Endometrial microvascular endothelial cells (primary cell): ENCODE measurements around the gene MEGF10. TPM values are rescaled to one million over a fixed set of nuclear protein-coding genes. Genes with fewer than 3 reads are reported as not detected.

Experiments
- in situ Hi-C: cut with HindIII; loops from 2 replicates; pipeline ENCODE4 v1.10.0; 2017; ENCODE audit warnings: low sequenced_read_pairs, low pct_unique_long_range_greater_than_20kb; ENCODE audit errors: inconsistent ontology term
- total RNA-seq: library from RNA; depleted of rRNA; stranded (reverse); fragments of >200 nt; gene quantifications from one replicate; pipeline ENCODE4 v1.2.3, GENCODE V29; 2015; ENCODE audit errors: inconsistent ontology term

MEGF10 gene
- total RNA-seq, 1 donor from 2014 or later = not detected

DNA sequence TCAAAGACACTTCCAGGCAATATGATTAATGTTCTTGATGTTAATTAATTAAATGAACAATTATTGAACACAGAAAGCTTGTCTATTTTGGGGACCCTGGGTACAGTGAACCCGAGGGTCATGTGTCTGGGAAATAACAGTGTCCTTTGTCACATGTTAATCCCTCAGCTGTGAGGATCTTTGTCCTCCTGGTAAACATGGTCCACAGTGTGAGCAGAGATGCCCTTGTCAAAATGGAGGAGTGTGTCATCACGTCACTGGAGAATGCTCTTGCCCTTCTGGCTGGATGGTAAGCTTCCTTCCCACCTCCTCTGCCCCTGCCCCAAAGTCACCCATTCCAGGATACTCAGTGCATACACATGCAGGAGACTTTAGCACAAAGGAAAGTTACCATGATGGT lies 107.9 kb downstream of the MEGF10 start:
- in situ Hi-C loops = no loop called here

DNA sequence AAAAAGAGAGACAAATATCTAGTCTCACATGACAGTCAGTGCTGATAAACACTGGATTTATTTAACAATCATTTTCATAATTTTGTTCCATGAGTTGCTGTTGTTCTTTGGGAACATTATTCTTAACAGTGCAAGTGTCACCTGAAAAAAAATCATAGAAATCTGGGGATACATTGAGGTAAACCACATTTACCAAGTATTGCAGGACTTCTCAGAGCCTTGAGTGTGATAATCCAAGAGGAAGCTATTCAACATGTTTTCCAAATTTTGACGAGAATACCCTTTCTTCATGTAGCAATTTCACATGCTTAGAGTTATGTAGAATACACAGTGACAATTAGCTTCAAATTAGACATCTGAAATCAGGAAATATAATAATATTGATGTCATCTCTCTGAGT lies 108.5 kb downstream of the MEGF10 start:
- in situ Hi-C loops = no loop called here

DNA sequence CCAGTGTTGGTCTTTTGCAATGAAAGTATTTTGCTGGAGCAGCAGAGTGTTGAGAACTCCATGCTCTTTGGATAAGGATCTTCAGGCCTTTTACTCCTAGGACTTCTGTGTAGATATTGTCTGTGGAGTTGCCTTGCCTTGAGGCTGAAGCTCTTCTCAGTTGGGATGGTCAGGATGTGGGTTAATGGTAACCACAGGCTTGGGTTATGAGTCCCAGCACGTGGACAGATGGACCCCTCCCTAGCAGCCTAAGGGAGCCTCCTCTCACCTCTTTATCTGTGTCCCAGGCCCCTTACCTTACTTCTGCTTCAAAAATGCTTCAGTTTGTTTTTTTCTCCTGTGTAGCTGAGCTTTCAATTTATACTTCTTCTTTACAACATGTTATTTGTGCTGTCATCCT lies 109.9 kb downstream of the MEGF10 start:
- in situ Hi-C loops = no loop called here

DNA sequence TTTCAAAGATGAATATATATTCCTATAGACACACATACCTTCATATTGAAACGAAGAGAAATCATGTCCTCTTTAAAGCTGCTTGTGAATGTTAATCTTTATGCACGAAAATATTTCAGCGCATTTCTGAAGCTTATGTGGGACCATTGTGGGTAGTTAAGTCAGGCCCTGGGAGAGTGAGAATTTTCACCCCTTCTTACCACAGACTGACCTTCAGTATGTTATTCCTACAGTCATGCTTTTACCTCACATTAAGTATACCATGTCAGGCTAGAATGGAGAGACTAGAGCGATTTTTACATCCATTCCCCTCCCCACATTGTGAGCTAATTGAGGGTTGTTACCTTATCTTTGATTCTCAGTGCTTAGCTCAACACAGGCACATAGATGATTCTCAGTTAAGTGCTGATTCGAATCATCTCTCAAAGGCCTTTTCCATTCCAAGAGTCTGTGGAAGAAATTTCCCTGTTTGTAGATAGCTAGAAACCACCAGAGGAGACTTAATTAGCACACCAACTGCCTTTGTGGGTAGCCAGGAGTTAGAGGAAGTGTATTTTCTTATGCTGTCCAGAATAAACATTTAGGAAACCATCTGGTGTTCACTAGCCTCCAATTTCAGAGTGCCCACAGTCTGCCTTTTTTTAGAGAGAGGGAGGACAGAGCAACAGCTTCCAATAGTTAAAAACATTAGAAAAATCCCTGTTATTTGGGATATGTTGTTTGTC lies 110.5 kb downstream of the MEGF10 start:
- in situ Hi-C loops = no loop called here

DNA sequence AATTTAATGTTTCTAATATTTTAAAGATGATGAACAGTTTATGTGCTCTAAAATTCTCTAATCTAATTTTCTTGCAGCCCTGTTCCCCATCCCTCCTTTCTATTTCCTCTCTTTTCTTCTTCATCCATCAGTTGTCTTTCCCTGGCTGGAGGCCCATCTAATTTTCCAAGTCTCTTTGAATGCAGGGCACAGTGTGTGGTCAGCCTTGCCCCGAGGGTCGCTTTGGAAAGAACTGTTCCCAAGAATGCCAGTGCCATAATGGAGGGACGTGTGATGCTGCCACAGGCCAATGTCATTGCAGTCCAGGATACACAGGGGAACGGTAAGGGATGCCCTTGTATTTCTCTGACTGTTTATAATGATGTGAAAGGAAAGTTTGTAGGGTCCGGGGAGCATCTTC lies 111.8 kb downstream of the MEGF10 start:
- in situ Hi-C loops = no loop called here

DNA sequence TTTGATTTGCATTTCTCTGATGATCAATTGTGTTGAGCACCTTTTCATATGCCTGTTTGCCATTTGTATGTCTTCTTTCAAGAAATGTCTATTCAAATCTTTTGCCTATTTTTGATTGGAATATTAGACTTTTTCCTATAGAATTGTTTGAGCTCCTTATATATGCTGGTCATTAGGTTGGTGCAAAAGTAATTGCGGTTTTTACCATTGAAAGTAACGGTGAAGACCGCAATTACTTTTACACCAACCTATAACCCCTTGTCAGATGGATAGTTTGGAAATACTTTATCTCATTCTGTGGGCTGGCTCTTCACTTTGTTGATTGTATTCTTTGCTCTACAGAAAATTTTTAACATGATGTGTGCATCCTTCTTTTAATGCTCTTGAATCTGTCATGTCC lies 113.6 kb downstream of the MEGF10 start:
- in situ Hi-C loops = no loop called here

DNA sequence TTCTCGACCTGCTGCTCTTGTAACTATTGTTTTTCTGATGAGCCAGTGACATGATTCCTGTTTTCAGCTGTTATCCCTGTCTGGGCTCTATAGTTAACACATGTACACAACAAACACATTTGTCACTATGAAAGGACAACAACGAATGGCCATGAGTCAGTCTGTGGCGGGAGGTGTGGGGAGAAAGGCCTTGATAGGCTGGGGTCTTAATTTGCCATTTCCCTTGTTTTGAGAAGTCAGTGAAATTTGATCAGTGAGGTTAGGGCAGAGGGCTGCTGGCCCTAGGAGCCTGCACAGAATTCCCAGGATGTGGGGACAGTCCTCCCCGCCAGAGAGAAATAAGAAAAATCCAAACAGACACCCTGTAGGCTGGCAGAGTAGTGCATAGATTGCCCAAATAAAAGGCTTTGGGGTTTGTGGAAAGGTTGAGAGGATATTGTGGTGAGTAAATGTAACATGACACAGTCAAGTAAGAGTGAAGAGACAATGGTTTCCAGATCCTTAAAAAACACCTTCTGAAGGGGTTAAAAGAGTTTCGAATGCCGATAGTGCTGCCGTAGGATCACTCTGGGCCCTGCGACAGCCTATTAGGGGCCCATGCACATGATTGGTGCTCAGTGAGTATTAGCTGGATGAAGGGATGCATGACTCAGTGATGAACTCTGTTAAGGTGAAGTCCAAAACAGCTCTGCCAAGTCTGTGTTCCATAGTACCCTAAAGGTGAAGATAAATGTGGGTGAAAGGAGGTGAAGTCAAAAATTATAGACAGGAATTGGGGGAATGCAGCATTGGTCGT lies 115.9 kb downstream of the MEGF10 start:
- in situ Hi-C loops = no loop called here

DNA sequence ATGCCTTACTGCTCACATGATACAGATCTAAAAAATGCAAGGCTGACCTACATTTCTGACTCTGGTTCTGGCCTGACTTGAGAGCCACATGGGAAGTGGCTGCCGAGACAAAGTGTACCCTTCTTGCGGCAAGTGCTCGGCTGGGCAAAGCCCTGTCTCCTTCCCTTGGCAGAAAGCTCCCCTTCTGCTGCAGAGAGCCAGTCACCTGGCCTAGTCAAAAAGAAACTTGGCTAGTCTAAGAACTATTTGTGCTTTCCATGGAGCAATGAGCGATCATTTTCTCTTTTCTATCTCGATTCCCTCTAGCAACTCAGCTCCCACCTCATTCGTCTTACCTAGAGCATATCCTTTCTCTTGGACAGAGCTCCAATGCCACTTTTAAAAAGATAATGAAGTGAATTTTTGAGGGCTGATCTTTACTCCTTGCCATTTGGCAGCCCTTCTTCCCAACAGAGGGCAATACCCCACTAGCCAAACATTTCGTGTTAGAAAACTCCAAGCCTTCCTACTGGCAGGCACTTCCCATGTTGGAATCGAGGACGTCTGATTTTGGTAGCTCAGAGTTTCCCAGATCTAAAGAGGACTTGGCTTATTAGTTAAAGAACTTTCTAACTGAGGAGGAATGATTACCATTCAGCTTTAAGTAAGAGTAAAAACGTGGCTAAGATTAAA lies 118.8 kb downstream of the MEGF10 start:
- in situ Hi-C loops = no loop called here

DNA sequence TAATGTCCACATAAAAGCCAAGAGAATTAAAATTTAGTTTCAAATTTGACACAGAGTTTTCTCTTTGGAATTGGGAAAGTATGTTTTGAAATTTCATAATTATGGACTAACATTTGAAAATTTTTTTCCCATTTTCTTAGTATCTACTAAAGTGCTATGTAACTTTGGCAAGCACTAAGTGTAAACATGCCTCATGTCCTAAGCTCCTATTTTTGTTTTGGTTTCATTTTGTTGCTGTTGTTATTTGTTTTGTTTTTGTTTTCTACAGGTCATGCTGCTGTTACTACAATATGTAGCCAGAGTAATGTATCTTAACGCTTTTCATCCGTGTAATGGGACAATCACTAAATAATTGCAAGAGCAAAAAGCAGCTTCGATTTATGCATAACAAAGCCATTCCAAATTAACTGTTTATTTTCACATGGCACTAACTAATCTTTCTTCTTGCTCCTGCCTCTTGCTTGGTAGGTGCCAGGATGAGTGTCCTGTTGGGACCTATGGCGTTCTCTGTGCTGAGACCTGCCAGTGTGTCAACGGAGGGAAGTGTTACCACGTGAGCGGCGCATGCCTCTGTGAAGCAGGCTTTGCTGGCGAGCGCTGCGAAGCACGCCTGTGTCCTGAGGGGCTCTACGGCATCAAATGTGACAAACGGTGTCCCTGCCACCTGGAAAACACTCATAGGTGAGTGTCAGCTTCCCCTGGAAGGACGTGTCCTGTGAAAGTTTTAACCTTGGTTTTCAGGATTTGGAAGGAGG lies 119.5 kb downstream of the MEGF10 start:
- in situ Hi-C loops = no loop called here

DNA sequence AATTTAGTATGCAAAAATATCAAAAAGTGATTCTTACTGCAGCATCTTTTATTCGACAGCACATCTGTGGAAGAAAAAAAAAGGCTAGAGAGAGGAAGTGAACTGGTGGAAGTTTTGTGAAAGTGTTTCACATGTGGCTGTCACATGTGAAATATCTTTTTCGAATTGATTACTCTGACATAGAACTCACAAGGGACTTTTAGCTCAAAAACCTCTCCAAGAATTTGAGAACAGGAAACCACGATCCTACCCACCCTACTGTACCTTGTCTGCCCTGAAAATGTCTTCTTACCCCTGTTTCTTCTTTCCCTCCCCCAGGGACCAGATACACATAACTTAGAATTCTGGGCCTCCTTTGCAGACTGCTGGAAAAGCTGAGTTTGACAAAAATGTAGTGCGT lies 120.4 kb downstream of the MEGF10 start:
- in situ Hi-C loops = no loop called here

DNA sequence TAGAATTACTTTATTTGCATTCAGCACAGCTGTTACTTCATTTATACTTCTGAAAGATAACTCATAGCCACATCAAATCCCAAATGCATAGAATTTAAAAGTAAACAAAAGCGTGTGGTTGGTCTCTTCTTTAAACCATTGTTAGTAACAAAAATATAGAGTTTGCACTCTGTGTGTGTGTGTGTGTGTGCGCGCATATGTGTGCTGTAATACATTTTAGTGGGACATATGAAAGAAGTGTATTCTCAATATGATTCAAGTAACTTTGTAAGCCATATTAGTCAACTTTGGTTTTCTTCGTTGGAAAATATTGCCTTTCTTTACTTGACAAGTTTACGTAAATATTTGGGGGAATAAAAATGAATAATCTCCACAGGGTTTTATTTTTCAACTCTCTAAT lies 120.8 kb downstream of the MEGF10 start:
- in situ Hi-C loops = no loop called here

DNA sequence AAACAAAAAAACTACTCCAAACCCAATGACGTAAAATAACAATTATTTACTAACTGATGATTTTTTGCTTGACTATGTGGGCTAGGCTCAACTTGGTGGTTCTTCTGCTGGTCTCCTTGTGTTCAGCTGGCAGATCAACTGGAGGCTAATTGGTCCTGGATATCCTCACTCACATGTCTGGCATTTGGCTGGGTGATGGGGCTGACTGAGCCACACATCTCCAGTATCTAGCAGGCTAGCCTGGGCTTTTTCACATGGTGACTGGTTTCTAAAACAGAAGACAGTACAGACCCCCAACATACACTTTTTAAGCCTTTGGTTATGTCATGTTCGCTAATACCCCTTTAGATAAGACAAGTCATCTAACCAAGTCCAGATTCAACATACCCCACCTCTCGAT lies 122.1 kb downstream of the MEGF10 start:
- in situ Hi-C loops = no loop called here

DNA sequence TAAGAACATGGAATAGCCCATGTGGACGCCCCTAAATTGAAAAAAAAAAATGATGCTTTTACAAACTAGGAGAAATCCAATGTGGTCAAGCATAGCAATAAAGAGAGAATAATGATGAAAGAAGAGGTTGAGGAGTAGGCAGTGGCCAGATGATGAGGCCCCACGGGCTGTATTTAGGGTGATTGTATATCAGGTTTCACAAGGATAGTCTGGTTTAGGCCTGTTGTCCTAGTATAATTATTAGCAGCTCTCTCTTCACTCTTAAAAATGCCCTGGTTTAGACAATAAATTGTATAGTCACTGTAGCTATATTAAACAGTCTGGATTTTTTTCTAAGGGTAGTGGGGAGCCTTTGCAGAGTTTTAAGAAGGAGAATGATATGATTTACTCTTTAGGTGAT lies 124.4 kb downstream of the MEGF10 start:
- in situ Hi-C loops = no loop called here

DNA sequence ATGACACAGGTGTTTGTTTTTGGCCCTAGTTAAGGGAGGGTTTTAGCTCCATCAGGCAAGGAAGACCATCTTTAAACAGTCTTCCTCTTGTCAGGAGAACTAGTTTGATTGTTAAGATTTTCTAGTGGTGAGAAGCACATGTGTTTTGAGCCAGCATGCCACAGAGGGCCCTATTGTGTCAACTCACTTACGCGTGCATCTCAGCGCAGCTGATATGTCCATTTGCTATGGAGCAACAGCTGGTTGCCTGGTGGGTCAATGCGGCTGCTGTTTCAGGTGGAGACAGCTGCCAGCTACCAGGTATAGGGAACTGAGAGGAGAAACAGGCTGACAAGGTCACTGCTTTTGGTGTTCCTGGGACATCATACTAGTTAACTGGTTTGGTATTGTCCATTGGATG lies 126.3 kb downstream of the MEGF10 start:
- in situ Hi-C loops = no loop called here

DNA sequence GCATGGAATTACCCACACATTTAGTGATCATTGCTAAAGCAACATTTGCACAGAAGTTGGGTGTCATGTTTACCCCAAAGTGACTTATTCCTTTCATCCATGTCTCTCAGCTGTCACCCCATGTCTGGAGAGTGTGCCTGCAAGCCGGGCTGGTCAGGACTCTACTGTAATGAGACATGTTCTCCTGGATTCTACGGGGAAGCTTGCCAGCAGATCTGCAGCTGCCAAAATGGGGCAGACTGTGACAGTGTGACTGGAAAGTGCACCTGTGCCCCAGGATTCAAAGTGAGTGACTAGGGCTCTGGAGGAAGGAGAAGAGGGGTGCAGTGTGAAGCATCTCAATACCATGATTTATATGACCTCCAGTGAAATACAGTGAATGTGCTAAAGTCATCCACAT lies 126.9 kb downstream of the MEGF10 start:
- in situ Hi-C loops = no loop called here

DNA sequence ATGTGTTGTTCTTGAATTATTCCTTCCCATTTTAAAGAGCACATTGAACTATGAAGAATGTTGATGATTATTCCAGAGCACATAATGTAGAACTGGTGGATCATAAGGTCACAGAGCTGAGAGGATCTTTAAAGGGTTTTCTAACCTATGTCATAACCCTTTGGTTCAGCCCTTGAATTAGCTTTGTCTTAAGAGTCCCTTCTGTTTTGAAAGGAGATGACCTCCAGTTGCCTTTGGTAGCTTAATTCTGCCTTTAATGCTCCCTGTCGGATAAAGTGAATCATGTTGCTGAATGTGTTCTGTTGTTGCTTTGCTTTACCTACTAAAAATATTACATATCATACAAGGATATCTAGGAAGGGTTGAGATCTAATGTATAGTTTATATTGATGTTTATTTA lies 127.8 kb downstream of the MEGF10 start:
- in situ Hi-C loops = no loop called here

DNA sequence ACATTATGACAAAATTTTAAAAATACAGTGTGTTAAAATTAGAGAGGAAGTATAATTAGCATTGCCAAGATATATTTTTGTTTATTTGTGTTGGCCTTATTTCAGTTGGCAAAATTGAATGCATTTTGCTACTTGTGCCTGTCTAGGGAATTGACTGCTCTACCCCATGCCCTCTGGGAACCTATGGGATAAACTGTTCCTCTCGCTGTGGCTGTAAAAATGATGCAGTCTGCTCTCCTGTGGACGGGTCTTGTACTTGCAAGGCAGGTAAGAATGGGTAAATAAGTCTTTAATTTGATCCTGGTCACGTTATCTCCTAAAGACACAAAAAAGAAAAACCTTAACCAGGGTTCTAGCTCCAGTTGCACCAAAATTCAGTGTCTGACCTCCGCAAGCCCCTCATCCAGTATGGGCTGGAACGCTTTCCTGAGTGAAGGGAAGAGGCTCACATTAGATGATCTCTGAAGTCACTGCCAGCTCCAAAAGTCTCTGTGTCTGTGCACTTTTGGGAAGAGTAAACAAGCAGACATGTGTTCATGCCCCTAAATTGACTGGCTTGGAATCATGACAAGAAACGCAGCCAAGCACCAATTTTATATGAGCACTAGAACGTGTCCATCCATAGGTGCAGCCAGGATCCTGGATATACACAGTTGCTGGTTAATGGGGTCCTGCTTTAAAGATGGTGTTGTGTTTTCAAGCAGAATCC lies 128.5 kb downstream of the MEGF10 start:
- in situ Hi-C loops = no loop called here

DNA sequence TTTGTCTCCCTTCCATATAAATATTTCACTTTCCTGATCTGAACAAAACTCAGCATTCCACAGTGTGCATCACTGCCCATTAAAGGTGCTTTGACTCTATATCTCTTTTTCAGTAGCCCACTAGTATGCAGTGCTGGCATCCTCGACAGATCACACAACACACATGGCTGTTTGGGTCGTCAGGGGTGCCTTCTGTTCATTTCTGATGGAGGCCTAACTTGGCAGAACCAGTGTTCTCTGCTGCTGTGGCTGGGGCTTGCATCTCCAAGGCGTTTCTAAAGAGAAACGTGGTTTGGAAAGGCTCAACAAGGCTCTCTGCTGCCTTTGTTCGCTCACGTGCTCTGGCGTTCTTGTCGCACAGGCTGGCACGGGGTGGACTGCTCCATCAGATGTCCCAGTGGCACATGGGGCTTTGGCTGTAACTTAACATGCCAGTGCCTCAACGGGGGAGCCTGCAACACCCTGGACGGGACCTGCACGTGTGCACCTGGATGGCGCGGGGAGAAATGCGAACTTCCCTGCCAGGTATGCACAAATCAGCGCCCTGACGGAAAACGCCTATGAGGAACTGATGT lies 129.2 kb downstream of the MEGF10 start:
- in situ Hi-C loops = no loop called here
